NCI-H1417 (cell line): Measurements from ENCODE around the gene RAPGEF6.
"Not testable (repeated sequence)": the region's sequence is repeated elsewhere in the genome, so short reads cannot be mapped to it uniquely, and the experiment has no call there.

Experiments used
- DNase-seq, 3 experiments: peaks; one replicate each; lab custom pipeline; 2025; lab: John Stamatoyannopoulos, UW

Gene RAPGEF6

DNA sequence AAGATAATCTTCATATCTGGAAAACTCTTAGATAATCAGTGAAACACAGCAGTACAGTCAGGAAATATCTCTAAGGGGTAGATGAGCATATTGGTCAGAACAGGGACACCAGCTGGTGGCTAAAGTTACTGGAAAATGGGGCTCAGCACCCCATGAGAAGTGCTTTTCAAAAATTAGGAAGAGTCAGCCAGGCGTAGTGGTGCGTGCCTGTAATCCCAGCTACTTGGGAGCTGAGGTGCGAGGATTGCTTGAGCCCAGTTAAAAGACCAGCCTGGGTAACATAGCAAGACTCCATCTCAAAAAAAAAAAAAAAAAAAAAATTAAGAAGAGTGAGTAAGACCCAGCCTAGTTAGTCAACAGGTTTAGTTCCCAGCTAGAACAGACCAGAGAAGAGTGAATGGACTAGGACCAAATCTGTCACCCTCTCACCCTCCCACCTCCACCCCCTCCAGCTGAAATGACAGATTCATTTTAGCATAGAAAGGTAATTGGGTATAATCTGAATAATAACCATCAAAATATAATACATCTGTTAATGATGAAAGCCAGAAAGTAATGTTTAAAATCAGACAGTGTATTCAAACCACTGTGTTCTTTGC is 250.3 kb downstream of the RAPGEF6 start:
- no peak for DNase-seq

DNA sequence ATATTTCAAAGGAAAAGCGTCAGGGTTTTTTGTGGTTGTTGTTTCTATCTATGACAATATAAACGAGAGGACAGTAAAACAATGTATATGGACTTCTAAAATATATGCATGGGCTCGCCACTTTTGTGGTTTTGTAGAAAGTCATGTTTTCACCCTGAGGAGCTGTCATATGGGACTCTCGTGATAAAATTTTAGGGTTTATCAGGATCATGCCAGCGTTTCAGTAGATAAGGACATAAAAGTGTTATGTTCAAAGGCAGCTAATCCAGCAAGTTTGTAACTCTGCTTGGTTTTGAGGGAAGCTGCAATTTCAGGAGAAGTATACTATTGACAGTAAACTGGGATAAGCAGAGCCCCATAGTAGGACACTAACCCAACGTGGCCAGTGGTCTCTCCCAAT is 250.9 kb downstream of the RAPGEF6 start:
- DNase-seq: no peak

DNA sequence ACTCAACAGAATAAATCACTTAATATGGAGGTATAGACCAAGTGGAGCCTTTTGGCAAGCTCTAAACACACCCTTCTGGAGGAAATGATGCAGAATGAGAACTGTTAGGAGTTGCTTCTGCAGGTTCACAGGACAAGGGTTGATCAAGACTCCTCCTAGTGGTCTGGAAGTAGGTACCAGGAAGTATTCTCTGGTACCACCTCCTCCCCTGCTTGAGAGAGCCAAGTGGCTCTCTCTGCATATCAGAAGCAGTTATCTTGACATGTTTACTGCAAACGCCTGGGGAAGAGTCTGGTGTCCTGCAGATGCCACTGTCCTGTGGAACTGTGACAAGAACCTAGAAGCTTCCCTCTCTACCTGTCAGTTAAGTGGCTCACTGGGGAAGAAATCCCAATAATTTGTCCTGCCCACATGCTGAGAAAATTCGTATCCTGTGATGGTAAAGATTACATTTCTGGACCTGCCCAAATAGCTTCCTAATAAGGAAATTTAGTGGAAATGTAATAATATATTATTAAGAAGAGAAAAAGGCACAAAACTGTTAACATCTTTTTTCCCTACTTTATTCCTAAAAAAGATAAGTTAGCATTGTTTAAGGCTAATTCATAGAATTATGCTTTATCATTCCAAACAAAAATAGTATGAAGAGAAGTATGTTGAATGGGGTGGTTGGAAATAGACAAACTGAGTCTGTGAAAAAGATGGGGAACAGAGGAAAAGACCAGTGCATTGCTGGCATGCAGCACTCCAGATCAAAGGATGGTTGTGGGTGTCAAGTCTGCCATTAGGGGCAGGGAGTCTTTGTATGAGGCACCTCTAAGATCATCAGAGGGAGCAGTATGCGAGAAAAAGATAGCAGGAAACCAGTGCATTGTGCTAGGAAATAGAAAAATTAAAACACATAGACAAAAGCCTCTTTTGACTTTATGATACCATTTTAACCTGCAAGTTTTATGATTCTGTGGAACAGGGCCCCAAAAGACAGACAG is 252.3 kb downstream of the RAPGEF6 start:
- DNase-seq: peak; percentile 5 to 78 (median 45)

DNA sequence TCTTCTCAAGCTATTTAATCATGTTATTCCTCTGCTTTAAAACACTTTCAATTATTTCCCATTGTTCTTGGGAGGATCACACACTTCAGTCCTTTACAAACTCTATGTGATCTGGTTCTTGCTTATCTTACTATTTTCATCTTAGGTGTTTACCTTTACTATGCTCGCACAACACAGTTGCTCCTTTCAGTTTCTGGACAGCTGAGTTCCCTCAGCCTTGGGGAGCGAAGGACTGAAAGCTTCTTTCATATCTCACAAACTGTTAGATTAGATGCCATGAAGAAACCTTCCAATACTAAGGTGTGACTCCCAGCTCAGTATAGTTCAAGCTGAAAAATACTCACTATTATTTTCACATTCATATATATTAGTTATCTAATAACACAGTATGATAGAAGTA is 253.3 kb downstream of the RAPGEF6 start:
- no peak for DNase-seq

DNA sequence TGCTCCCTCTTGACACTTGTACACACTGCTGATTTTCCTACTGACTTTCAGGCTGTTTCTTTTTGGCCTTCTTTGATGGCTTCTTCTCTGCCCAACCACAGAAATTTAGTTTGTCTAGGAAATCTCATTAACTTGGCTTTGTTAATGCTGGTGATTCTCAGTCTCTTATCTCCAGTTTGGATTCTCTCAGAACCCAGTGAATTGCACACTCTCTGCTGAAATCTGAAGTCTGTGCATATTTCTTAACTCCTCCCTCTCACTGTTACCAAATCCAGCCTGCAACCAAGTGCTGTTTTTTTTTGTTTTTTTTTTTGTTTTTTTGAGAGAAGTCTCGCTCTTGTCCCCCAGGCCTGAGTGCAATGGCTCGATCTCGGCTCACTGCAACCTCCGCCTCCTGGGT is 254.0 kb downstream of the RAPGEF6 start:
- DNase-seq: no peak

DNA sequence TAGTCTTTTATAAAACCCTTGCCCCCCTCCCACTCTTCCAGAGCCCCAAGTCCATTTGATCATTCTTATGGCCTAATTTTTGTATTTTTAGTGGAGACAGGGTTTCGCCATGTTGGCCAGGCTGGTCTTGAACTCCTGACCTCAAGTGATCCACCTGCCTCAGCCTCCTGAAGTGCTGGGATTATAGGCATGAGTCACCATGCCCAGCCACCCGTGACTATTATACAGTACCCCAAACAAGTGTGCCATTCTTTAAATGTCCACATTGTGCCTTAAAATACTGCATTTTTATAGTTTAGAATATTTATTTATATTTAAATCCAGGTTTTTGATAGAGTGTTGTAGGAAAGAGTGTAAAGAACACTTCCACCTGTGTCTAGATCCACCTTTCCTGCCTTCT is 254.8 kb downstream of the RAPGEF6 start:
- DNase-seq: not testable (repeated sequence)

DNA sequence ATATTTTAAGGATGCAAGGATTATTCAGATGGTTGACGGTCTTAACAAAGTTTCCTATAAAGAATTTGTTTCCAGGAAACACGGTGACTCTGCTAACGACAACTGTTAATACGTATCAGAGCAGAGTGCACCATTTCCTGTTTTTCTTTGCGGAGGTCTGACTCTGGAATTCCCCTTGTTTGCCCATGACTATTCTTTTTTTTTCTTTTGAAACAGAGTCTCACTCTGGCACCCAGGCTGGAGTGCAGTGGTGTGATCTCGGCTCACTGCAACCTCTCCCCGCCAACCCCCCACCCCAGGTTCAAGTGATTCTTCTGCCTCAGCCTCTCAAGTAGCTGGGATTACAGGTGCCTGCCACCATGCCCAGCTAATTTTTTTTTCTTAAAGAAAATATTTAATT is 255.3 kb downstream of the RAPGEF6 start:
- DNase-seq: no peak

DNA sequence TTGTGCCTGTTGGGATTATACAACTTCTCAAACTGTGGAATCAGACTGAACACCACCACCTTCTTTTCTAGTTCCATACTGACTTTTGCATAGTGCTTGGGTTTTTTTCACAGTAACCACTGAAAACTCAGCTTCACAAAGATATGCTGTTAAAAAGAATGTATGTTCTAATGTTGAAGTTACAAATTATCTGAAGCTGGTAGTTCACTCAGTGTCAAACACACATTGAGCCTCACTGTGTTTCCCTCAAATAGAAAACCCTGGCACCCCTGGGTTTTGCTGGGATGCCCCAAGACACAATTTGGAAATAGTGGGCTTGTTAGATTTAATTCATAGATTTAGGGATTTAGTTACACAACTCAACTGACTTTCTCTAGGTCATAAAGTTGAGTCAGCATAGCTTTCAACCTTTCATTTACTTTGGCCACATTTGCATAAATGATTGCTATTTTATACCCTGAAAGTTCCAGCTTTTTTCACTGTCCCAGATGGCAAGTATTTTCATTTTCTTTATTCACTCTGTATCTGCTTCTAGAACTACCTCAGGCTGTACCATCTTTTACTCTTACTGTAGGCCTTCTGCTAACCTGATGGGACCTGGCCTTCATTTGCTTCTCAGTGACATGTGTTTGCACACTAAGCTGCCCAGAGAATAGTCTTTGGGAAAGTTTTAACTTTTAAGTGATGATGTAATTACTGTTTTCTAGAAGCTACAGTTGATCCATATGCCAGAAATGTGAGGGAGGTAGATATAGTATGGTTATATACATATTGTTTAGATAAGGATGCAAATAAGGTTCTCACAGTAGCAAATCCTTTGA is 256.1 kb downstream of the RAPGEF6 start:
- DNase-seq: no peak

DNA sequence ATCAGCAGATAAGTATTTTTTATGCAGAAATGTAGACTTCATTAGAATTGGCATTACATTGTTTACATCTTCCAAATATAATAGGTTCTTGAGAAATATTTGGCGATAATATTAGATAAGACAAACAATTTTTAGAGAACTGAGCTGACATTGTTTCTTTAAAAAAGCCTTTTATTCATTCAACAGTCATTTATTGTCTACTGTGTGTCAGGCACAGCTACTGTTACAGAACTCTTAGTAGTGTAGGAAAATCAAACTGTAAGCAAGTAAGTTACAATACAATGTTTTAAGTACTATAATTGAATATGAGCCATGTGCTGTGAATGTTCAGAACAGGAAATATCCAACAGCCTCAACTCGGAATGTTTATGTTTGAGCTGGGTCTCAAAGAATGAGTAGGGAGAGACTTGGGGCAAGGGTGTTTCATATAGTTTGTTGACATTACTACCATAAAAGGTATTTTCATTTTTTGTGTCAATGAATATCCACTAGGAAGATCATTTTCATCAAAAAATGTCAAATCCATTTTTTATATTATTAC is 257.2 kb downstream of the RAPGEF6 start:
- no peak for DNase-seq

DNA sequence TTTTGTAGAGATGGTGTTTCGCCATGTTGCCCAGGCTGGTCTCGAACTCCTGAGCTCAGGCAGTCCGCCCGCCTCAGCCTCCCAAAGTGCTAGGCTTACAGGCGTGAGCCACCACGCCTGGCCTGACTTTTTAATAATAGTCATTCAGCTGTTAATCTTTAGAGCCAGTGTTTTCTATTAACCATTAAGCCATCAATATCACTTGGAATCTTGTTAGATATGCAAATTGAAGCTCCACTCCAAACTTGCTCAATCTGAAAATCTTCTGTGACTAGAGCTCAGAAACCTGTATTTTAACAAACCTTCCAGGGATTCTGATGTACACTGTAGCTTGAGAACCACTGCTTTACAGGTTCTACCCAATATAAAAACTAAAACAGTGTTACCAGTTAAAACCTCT is 257.7 kb downstream of the RAPGEF6 start:
- DNase-seq: no peak

DNA sequence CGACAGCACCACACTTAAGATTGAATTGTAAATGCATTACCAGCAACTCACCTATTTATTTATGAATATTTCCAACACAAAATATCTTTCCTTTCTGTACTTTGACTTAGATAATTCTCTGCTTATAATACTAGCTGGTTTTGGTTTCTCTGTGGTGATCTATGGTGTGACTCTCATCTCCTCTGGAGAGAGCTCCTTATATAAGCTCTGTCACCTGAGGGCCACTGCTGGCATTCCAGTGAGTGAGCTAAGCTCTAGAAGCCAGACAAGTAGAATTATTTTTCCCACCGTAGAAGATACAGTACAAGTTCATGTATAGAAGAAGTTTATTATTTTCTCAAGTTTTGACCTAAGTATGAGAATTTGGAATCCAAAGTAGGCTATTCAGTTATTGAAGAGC is 259.7 kb downstream of the RAPGEF6 start:
- no peak for DNase-seq
